ENCODE data around the gene KIAA0513.
"Not testable (repeated sequence)": the region's sequence is repeated elsewhere in the genome, so short reads cannot be mapped to it uniquely, and the experiment has no call there.

The KIAA0513 gene

GRCh38 chr16:85104821-85105391 is 77.3 kb downstream of the KIAA0513 start:
- in situ Hi-C loops (cut with MboI; ENCODE audit: low sequenced_read_pairs): no loop called here

- in situ Hi-C loops (cut with MboI; ENCODE audit: low sequenced_read_pairs): no loop called here
Measured at GRCh38 chr16:85105475-85105874, 77.9 kb downstream of the KIAA0513 start.

- in situ Hi-C loops (cut with MboI; ENCODE audit: low sequenced_read_pairs): no loop called here
Measured at GRCh38 chr16:85107083-85107482, 79.5 kb downstream of the KIAA0513 start.

GRCh38 chr16:85107532-85107931 is 79.9 kb downstream of the KIAA0513 start:
- in situ Hi-C loops (cut with MboI; ENCODE audit: low sequenced_read_pairs): no loop called here

GRCh38 chr16:85110105-85110504 is 82.5 kb downstream of the KIAA0513 start:
- in situ Hi-C loops (cut with MboI; ENCODE audit: low sequenced_read_pairs): no loop called here

- in situ Hi-C loops (cut with MboI; ENCODE audit: low sequenced_read_pairs): no loop called here
Measured at GRCh38 chr16:85111184-85111583, 83.6 kb downstream of the KIAA0513 start.

GRCh38 chr16:85112364-85112763 is 84.8 kb downstream of the KIAA0513 start, which contains the start of gene CIBAR2:
CIBAR2 (minus strand) TSS chr16:85112472; CDS start chr16:85112352, 120 bp downstream.
- in situ Hi-C loops (cut with MboI; ENCODE audit: low sequenced_read_pairs): no loop called here

- in situ Hi-C loops (cut with MboI; ENCODE audit: low sequenced_read_pairs): no loop called here
Measured at GRCh38 chr16:85113168-85113733, 85.7 kb downstream of the KIAA0513 start.

GRCh38 chr16:85113913-85114312 is 86.3 kb downstream of the KIAA0513 start:
- in situ Hi-C loops (cut with MboI; ENCODE audit: low sequenced_read_pairs): no loop called here

- in situ Hi-C loops (cut with MboI; ENCODE audit: low sequenced_read_pairs): no loop called here
Measured at GRCh38 chr16:85114909-85115567, 87.4 kb downstream of the KIAA0513 start.

GRCh38 chr16:85117418-85117817 is 89.8 kb downstream of the KIAA0513 start:
- in situ Hi-C loops (cut with MboI; ENCODE audit: low sequenced_read_pairs): no loop called here

GRCh38 chr16:85120006-85120340 is 92.4 kb downstream of the KIAA0513 start:
- in situ Hi-C loops (cut with MboI; ENCODE audit: low sequenced_read_pairs): no loop called here

GRCh38 chr16:85123441-85123840 is 95.8 kb downstream of the KIAA0513 start:
- in situ Hi-C loops (cut with MboI; ENCODE audit: low sequenced_read_pairs): not testable (repeated sequence)

GRCh38 chr16:85123891-85124635 is 96.5 kb downstream of the KIAA0513 start:
- in situ Hi-C loops (cut with MboI; ENCODE audit: low sequenced_read_pairs): no loop called here

- in situ Hi-C loops (cut with MboI; ENCODE audit: low sequenced_read_pairs): no loop called here
Measured at GRCh38 chr16:85124636-85125346, 97.2 kb downstream of the KIAA0513 start.

- in situ Hi-C loops (cut with MboI; ENCODE audit: low sequenced_read_pairs): no loop called here
Measured at GRCh38 chr16:85125570-85126393, 98.2 kb downstream of the KIAA0513 start.

GRCh38 chr16:85126394-85126704 is 98.8 kb downstream of the KIAA0513 start:
- in situ Hi-C loops (cut with MboI; ENCODE audit: low sequenced_read_pairs): no loop called here

- in situ Hi-C loops (cut with MboI; ENCODE audit: low sequenced_read_pairs): no loop called here
Measured at GRCh38 chr16:85126705-85127378, 99.2 kb downstream of the KIAA0513 start.

GRCh38 chr16:85127379-85127723 is 99.8 kb downstream of the KIAA0513 start:
- in situ Hi-C loops (cut with MboI; ENCODE audit: low sequenced_read_pairs): no loop called here

Data from HL-60/S4 treated with phorbol 12-myristate 13-acetate at 8.2 ng/mL for 4 days and 3 days (cell line).